Measurements from ENCODE around the gene AP1S1. TPM values are rescaled to one million over a fixed set of nuclear protein-coding genes. Genes with fewer than 3 reads are reported as not detected.

AP1S1 gene
- total and polyA plus RNA-seq, 2 donors: 40.8 to 41.0 TPM

DNA sequence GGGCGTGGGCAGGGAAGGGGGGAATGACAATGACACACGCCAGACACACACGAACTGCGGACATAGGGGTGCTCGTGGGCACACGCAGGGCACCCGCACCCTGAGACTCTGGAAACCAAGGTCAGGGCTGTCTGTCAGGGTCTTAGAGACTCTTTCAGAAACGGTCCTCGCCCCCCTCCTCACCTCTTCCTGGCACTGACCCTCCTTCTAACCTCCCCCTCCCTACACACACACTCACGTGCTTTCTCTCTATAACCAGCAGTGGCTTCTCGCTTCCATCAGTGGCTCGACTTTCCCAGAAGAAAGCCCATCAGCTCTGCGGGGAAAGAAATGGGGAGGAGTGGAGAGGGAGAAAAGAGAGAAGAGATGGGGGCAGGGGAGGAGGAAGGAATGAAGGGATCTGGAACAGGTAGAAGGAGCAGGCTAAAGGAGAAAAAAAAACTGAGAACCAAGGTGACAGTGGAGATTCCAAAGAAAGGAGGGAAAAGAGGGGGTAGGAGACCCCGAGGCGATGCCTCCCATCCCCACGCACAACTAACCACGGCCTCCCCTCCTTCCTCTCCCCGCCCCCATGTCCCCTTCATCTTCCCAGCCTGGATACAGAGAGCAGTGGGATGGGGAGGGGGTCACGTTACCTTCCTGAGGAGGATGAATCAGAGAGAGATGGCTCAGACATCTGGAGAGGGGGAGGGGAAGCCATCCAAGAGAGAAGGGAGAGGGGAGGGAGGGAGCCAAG lies 12.8 kb downstream of the AP1S1 start:
- H3K4me1 ChIP-seq (ENCODE audit: insufficient read depth): peaks cover 3% of the 10 kb centered on the region
- H3K27ac ChIP-seq (ENCODE audit: low read depth): no peak overlapping the region
- H3K4me3 ChIP-seq (ENCODE audit: low read depth, low read length): no peak overlapping the region
- H3K36me3 ChIP-seq (ENCODE audit: insufficient read depth): no peaks in the 10 kb centered on the region
- DNase-seq (ENCODE audit: extremely low spot score): no peak
- under 1% methylated on average over 19 of the region's 19 CpGs for WGBS

DNA sequence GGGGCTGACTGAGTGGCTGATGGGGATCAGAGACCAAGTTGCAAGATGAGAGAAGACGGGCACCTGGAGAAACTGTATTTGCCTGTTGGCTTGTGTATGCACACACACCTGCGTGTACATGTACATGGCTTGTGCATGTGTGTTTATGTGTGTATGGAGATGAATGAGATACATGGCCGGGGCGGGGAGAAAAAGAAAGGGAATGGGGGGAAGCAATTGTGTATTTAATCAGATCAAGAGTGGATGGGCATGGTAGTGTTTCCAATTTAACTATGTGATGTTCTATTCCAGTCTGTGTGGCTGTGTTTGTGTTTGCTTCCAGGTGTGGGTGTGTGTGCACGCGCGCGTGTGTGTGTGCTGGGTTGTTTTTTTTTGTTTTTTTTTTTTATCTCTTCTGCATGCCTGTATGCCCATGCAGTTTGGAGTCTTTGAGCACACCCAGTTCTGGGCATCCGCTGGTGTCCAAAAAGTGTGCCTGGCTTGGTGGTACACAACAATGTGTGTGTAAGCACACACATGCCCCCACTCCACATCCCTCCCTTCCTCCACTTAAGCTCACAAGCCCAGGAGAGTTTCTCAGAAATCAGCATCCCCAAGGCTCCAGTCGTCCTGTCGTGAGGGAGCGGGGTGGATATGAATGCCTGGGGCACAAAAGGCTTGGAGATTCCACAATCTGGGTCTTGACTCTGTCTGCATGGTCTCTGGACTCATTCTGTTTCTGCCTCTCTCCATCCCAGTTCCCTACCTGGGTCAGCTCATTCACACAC lies 13.6 kb downstream of the AP1S1 start:
- WGBS: 3% methylated on average over 12 of the region's 12 CpGs
- Histone ChIP-seq H3K36me3 (ENCODE audit: insufficient read depth) (no peaks in the 10 kb centered on the region), H3K4me3 (ENCODE audit: low read depth, low read length) (no peak overlapping the region), H3K4me1 (ENCODE audit: insufficient read depth) (peaks cover 2% of the 10 kb centered on the region), H3K27ac (ENCODE audit: low read depth) (no peak overlapping the region)
- no peak for DNase-seq (ENCODE audit: extremely low spot score)

GRCh38 chr7:101168412-101169049 lies 14.3 kb downstream of the AP1S1 start:
- Histone ChIP-seq H3K4me3 (ENCODE audit: low read depth, low read length) (no peak overlapping the region), H3K36me3 (ENCODE audit: insufficient read depth) (no peaks in the 10 kb centered on the region), H3K27ac (ENCODE audit: low read depth) (no peak overlapping the region), H3K4me1 (ENCODE audit: insufficient read depth) (no peaks in the 10 kb centered on the region)
- 2% methylated on average over 6 of the region's 6 CpGs for WGBS
- DNase-seq (ENCODE audit: extremely low spot score): no peak

DNA sequence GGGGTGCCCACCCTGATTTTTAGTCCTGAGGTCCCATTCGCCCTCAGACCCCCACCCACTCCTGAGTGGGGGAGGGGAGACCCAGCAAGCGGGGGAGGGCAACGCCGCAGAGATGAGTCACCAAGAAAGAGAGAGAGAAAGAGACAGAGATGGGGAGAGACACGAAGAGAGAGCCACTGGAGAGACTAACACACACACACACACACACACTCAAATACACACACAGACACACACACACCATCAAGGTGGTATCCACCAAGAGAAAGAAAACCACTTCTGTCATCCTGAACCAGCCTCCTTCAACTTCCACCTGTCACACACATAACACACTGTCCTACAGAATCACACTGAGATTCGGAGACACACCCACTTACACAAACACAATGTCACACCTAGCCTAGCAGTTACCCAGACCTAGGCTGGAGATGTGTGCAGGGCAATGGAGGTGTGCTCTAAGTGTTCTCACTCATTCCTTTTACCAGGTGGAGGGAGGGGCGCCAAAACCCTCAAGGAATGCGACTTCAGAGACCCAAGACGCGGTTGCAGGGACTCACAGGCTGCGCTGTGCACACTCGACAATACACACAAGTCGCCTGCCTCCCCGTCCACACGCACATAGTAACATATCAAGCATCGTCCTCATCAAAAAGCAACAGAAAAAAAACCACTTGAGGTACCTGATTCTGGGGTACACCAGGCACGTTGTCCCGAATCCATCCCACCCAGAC lies 15.0 kb downstream of the AP1S1 start:
- WGBS: 3% methylated on average over 18 of the region's 18 CpGs
- no peak overlapping the region for H3K27ac ChIP-seq (ENCODE audit: low read depth)
- no peaks in the 10 kb centered on the region for H3K36me3 ChIP-seq (ENCODE audit: insufficient read depth)
- H3K4me1 ChIP-seq (ENCODE audit: insufficient read depth): no peaks in the 10 kb centered on the region
- H3K4me3 ChIP-seq (ENCODE audit: low read depth, low read length): no peak overlapping the region
- no peak for DNase-seq (ENCODE audit: extremely low spot score)

DNA sequence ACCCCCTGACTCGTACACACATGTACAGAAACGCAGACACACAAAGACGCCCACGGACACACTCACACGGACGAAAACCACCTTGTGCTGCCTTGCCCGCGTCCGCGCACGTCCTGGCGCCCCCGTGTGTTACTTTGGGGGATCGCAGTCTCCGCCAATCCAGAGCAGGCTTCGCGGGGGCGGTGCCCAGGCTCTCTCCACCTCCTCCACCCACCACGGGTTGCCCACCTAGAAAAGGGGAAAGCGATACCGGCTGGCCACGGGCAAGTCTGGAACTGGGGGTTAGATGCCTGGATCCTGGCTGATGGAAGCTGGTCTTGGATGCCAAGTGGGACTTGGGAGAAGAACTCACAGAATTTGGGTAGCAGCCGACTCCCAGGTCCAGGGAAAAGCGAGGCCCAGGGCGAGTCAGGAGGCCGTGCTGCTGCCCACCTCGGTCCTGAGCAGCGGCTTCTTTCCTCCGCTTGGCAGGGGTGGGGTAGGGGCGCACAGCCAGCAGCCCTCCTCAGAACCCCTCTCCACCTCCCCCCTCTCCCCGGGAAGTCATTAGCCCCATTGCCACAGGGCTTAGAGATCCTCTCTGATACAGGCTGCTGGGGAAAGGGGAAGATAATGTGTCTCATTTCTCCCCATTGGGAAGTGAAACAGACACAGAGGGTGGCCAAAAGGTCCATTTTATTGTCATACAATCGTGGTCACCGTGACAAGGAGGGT lies 15.7 kb downstream of the AP1S1 start:
- Histone ChIP-seq H3K4me3 (ENCODE audit: low read depth, low read length) (no peak overlapping the region), H3K36me3 (ENCODE audit: insufficient read depth) (no peaks in the 10 kb centered on the region), H3K27ac (ENCODE audit: low read depth) (no peak overlapping the region), H3K4me1 (ENCODE audit: insufficient read depth) (no peaks in the 10 kb centered on the region)
- no peak for DNase-seq (ENCODE audit: extremely low spot score)
- under 1% methylated on average over 33 of the region's 33 CpGs for WGBS

DNA sequence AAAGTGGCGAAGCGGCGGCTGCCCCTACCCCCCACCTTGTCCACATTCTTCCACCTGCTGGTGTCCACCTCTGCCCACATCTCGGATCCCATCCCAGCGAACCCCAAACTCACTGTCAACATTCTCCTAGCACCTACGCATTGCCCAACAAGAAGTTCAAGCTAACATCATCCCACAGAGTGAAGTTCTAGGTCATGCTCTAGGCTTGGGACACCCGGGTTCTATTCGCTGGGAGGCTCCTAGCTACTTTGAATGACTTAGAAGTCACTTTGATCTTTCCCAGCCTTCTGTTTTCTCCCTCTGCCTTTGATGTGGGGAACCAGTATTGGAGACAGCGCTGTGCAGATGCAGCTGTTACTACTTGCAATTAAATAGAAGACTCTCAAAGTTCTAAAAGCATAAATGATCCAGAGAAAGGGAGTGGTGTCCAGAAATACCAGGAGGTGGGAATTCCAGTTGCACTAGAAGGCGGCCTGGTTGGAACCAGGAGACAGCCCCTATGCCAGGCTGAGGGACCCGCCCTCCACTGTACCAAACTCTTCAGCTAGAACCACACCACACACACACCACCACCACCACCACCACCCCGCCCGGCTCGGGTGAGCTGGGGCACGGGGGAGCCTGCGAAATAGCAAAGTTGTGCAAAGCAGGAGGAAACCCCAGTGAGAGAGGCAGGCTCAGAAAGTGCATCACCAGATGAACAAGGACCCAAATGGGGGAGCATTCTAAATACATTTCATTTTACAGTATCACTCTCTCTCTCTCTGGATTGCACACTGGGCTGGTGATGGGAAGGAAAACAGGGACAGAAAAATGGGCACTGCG lies 16.6 kb downstream of the AP1S1 start:
- no peaks in the 10 kb centered on the region for H3K36me3 ChIP-seq (ENCODE audit: insufficient read depth)
- no peaks in the 10 kb centered on the region for H3K4me1 ChIP-seq (ENCODE audit: insufficient read depth)
- no peak for DNase-seq (ENCODE audit: extremely low spot score)
- H3K4me3 ChIP-seq (ENCODE audit: low read depth, low read length): no peak overlapping the region
- WGBS: 3% methylated on average over 17 of the region's 17 CpGs
- H3K27ac ChIP-seq (ENCODE audit: low read depth): no peak overlapping the region

GRCh38 chr7:101171442-101171837 lies 17.2 kb downstream of the AP1S1 start:
- no peak for DNase-seq (ENCODE audit: extremely low spot score)
- H3K4me3 ChIP-seq (ENCODE audit: low read depth, low read length): no peak overlapping the region
- 2% methylated on average over 13 of the region's 13 CpGs for WGBS
- H3K4me1 ChIP-seq (ENCODE audit: insufficient read depth): no peaks in the 10 kb centered on the region
- H3K36me3 ChIP-seq (ENCODE audit: insufficient read depth): no peaks in the 10 kb centered on the region
- H3K27ac ChIP-seq (ENCODE audit: low read depth): no peak overlapping the region

- no peak for DNase-seq (ENCODE audit: extremely low spot score)
- Histone ChIP-seq H3K4me1 (ENCODE audit: insufficient read depth) (no peaks in the 10 kb centered on the region), H3K4me3 (ENCODE audit: low read depth, low read length) (no peak overlapping the region), H3K36me3 (ENCODE audit: insufficient read depth) (no peaks in the 10 kb centered on the region), H3K27ac (ENCODE audit: low read depth) (no peak overlapping the region)
- WGBS: 1% methylated on average over 79 of the region's 79 CpGs
These were observed 18.0 kb downstream of the AP1S1 start for GRCh38 chr7:101172005-101172853.

DNA sequence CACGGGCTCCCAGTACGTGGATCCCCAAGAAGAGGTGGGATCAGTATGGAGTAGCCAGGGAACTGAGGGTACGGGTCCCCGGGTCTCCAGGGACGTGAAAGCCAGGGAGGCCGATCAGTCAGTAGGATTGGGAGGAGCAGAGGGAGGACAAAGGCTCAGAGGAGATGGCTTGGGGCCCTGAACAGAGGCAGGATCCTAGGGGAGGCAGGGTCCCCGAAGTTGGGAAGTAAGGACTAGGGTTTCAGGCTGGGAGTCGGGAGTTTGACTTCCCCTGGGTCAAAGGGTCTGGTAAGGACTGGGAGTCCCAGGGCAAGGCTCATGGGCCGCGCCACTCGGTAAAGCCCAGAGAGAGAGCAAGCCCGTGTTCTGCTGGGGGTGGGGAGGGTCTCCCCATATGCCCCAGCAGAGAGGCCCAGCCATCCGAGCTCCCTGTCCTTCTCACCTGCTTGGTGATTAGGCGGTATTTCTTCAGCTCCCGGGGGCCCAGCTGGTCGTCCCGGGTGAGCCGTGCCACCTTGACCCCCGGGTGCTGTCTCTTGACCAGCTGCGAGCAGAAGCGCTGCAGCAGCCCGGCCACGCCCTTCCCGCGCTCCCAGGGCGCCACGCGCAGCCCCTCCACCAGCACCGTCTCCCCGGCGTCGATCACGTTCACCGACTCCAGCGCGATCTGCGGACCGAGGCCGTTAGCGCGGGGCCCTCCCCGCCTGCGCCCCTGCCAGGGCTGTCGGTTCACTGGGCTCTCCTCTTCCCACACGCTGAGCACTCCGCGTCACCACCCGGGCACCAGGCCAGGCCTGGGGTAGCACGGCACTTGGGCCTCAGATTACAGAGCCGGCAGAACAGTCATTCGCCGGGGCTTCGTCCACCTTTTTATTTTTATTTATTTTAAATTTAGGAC lies 18.8 kb downstream of the AP1S1 start:
- no peak for DNase-seq (ENCODE audit: extremely low spot score)
- Histone ChIP-seq H3K4me1 (ENCODE audit: insufficient read depth) (no peaks in the 10 kb centered on the region), H3K36me3 (ENCODE audit: insufficient read depth) (no peaks in the 10 kb centered on the region), H3K4me3 (ENCODE audit: low read depth, low read length) (no peak overlapping the region), H3K27ac (ENCODE audit: low read depth) (no peak overlapping the region)
- 2% methylated on average over 53 of the region's 53 CpGs for WGBS

DNA sequence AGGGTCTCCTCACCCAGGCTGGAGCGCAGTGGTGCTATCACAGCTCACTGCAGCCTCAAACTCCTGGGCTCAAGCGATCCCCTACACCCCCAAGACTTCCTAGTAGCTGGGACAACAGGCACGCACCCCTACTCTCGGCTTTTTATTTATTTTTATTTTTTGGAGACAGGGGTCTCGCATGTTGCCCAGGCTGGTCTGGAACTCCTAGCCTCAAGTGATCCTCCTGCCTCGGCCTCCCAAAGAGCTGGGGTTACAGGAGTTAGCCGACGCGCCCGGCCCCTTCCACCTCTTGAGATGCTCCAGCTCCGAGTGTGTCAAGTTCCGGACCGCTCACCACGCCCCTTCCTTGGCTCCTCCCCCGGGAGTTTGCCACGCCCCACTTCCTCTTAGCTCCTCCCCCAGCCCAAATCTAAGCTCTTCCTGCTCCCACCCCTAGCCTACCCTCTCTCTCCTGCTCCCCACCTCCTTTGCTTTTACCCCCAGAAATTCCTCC lies 19.5 kb downstream of the AP1S1 start:
- Histone ChIP-seq H3K4me3 (ENCODE audit: low read depth, low read length) (no peak overlapping the region), H3K36me3 (ENCODE audit: insufficient read depth) (no peaks in the 10 kb centered on the region), H3K4me1 (ENCODE audit: insufficient read depth) (no peaks in the 10 kb centered on the region), H3K27ac (ENCODE audit: low read depth) (no peak overlapping the region)
- no peak for DNase-seq (ENCODE audit: extremely low spot score)
- 6% methylated on average over 16 of the region's 16 CpGs for WGBS

DNA sequence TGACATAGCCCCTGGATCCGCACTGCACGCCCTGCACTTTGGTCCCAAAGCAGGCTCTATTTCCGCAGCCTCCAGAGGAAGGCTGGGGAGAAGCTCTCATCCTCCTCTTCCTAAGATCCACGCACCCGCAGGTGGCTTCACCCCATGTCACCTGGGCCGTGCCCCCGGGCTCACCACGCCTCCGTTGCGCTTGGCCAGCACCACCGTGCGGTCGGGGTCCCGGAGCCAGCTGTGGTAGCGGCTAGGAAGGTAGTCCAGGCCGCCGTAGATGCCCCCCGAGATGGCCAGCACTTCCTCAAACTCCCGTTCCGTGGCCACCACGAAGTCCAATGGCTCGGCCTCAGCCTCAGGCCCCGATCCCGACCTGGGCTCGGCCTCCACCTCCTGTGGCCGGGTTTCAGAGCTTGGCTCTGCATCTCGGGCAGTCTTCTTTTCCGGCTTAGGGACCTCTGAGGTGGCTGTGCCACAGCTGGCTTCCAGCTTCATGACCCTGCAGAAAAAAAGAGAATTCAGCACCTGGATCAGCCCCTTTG lies 20.1 kb downstream of the AP1S1 start:
- 3% methylated on average over 28 of the region's 28 CpGs for WGBS
- H3K4me3 ChIP-seq (ENCODE audit: low read depth, low read length): no peak overlapping the region

More for the DNA sequence above, 20.1 kb downstream of the AP1S1 start:
- no peak for DNase-seq (ENCODE audit: extremely low spot score)
- Histone ChIP-seq H3K36me3 (ENCODE audit: insufficient read depth) (no peaks in the 10 kb centered on the region), H3K4me1 (ENCODE audit: insufficient read depth) (no peaks in the 10 kb centered on the region), H3K27ac (ENCODE audit: low read depth) (no peak overlapping the region)

All from urinary bladder (tissue), 4 donors.